GM21717 (cell line): ENCODE measurements around the gene SERINC1.

ENCODE experiments used
- ATAC-seq: cut with Tn5 transposase; IDR thresholded peaks from one replicate; pipeline ENCODE4 v1.9.1; 2021; ENCODE audit warnings: mild to moderate bottlenecking, moderate library complexity; ENCODE audit not compliant: unreplicated experiment

Gene SERINC1

GRCh38 chr6:122438975-122439374 lies 32.6 kb downstream of the SERINC1 start:
- ATAC-seq = no peak

DNA sequence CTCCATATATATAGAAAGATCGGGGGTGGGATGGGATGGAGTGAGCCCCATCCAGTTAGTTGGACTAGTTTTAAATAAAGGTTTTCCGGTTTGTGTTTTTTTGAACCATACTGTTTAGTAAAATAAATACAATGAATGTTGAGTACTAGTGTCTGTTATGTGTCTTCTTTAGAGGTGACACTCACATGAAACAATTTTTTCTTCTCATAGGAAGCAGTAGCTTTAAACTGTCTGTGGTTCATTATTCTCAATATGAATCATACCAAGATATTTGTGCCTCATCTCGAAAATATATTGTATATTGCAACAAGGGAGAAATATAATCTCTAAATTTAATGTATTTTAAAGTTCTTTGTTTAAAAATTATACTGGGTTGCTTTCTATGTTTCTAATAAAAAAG lies 38.8 kb downstream of the SERINC1 start:
- ATAC-seq = peak; percentile 49

DNA sequence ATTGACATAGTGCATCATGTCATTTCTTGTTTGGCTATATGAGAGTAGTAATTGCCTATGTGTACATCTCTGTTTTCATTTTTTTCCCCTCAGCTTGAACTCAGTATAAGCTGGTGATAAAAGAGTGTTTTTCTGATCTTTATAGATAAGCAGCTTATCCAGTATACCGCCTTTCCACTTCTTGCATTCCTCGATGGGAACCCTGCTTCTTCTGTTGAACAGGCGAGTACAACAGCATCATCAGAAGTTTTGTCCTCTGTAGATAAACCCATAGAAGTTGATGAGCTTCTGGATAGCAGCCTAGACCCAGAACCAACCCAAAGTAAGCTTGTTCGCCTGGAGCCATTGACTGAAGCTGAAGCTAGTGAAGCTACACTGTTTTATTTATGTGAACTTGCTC lies 39.8 kb downstream of the SERINC1 start:
- ATAC-seq = no peak

GRCh38 chr6:122429323-122429722 lies 42.3 kb downstream of the SERINC1 start:
- ATAC-seq = no peak

DNA sequence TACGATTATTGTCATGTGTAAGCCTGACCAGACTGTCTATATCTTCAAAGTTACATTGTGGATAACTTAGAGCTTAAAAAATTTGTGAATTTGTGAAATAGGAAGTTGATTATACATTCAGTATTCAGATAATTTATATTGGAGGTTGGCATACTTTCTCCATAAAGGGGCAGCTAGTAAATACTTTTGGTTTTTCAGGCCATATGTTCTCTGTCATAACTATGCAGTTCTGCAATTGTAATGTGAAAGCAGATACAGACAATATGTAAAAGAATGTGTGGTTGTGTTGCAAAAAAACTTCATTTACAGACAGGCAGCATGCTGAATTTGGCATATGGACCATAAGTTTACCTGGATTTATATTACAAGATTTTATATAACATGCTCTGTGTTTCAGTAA lies 42.8 kb downstream of the SERINC1 start:
- ATAC-seq = no peak

GRCh38 chr6:122426597-122426996 lies 45.0 kb downstream of the SERINC1 start:
- ATAC-seq = no peak

DNA sequence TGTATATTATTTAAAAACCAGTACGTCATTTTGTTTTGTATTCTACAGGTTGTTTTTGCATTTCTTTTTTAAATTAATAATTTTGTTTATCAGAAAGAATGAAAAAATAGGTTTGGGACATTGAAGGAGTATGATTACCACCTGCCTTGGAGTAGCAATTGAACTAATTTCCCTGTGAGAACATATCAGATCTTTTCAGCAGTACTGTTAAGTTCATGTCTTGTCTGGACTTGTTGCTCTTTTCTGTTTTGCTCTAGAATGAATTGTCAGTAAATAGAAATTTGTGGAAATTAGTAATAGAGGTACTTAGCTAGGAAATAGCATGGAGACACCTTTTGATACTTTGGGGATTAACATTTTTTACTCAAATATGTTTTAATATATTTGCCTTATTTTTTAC lies 47.9 kb downstream of the SERINC1 start:
- no peak for ATAC-seq

DNA sequence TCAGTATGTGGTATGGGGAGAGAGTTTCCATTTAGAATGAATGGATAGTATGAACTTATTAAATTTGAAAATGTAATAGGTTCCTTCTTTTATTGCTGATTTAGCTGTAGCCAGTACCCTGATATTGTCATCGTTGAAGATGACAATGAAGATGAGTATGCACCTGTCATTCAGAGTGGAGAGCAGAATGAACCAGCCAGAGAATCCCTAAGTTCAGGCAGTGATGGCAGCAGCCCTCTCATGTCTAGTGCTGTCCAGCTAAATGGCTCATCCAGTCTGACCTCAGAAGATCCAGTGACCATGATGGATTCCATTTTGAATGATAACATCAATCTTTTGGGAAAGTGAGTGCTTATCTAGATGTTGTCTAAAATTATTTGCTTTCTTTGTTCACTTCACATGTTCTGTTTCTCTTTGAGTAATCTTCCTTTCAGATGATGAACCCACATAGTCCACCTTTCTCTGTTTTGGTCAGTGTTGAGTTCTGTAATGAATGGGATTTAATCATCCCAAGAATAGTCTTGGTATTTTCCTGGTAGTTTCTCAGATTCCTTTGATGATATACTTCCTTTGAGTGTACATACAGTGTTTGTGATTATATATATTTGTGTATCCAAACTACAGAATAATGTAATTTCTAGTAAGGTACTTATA lies 48.9 kb downstream of the SERINC1 start:
- peak; percentile 92 for ATAC-seq

GRCh38 chr6:122422003-122422402 lies 49.6 kb downstream of the SERINC1 start:
- ATAC-seq = no peak

GRCh38 chr6:122416825-122417224 lies 54.8 kb downstream of the SERINC1 start:
- ATAC-seq = no peak

DNA sequence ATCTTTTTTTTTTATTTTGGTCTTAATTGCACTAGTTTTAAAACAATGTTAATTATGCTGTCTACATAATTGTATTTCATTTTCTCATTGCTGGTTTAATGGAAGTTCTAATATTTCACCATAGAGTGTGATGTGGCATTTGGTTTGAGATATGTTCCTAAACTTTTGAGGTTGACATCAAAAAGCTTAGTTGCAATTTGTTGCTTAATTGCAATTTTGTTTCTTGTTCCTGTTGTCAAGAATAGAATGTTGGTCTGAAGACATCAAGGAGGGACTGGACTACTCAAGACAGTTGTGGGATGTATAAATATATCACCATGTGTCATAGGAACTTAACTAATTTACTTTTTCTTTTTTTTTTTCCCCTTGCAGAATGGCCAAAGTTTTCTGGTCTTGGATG lies 59.6 kb downstream of the SERINC1 start:
- ATAC-seq = no peak

DNA sequence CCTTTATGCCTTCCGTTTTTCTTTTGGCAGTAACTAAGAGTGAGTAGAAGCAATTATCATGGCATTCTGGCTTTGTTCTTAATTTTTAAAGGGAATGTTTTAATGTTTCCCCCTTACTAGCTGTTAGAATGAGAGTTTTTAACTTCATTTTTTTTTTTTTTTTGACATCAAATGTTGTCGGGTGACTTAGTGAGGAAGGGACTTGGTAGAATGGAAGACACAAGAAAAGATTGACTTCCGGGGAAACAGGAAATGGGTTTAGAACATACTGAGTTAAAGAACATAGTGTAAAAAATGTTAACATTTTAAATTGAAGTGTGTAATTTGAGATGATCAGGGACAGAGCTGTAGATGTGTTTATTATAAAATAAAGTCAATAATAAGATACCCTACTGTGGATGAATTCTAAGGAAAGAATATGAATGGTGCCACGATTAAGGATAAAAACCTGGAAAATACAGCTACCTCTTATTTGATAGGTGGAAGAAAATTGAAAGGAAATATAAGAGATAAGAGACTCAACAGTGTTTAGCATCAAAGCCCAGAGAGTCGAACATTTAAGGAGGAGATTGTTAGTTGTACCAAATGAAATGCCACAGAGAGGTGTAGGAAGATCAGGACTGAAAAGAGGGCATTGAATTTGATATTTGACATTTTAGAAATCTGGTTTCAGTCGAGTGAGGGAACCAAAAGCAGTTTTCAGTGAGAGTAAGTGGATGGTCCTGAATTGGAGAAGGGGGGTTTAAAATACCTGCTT lies 62.7 kb downstream of the SERINC1 start:
- ATAC-seq = no peak

GRCh38 chr6:122408240-122408639 lies 63.4 kb downstream of the SERINC1 start:
- no peak for ATAC-seq

DNA sequence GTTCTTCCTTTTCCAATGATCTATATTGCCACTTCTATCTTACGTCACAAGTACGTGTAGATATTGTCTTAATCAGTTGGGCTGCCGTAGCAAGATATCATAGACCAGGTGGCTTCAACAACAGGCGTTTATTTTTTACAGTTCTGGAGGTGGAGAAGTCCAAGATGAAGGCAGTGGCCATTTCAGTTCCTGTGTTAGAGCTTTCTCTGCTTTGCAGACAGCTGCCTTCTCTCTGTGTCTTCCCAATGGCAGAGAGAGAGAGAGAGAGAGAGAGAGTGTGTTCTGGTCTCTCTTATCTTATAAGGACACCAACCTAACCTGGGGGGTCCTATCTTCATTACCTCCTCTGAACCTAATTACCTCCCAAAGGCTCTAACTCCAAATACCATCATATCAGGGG lies 63.9 kb downstream of the SERINC1 start:
- no peak for ATAC-seq

GRCh38 chr6:122406187-122406586 lies 65.4 kb downstream of the SERINC1 start:
- ATAC-seq = no peak

GRCh38 chr6:122405417-122405816 lies 66.2 kb downstream of the SERINC1 start:
- no peak for ATAC-seq

GRCh38 chr6:122404444-122404843 lies 67.2 kb downstream of the SERINC1 start:
- no peak for ATAC-seq

DNA sequence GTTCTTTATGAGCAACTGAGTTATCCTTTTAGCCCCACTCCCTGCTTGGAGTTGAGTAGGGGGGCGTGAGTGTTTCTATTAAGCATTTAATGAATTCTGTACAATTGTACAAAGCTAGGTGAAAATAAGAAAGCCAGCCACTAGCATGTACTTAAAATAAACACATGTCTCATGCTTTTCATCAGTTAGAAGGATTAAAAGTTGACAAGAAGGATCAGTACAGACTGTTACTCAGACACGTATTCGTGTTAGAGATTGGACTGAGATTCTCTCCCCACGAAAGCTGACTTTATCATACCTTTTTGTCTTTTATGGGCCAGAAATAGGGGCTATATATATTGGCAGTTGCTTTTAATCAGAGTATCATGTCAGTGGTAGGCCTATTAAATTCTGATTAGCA lies 70.5 kb downstream of the SERINC1 start:
- no peak for ATAC-seq

DNA sequence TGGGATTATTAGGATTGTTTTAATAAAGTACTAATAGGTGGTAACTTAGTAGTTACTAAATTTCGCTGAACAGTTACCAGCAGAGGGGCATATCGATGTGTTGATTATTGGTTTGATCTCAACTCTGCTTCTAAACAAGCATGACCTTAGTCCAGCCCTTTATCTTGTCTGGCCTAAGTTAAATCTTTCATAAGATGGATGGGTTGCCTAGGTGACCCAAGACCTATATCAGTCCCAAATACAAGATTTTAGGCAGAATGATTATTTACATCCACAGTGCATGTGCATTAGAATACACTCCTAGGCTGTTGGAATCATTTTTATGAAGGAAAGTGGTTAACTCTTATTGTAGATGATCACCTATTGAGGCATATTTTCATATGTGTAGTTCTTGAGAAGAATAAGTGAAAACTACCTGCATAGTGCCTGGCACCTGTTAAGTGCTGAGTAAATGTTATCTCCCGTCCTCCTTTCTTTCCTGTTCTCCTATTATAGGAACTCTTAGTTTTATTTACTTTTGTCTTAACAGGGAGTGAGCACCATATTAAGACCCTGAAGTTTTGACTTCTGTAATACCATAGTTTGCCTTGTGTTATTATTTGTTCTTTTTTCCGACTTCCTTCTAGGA lies 71.0 kb downstream of the SERINC1 start:
- no peak for ATAC-seq

DNA sequence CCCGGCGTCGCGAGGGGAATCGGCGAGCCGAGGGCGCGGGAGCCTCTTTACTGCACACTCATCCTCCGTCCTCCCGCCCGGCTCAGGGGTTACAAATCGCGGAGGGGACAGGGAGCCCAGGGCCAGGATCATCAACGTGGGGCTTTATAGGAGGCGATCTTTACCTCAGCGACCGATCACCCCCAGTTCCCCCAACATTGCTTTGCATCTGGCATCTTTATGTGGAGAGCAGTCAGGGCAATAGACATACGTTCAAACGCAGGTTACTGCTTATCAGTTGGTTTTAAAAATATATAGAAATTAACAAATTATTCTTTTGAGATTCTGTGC lies 71.5 kb downstream of the SERINC1 start:
- peak; percentile 25 for ATAC-seq

DNA sequence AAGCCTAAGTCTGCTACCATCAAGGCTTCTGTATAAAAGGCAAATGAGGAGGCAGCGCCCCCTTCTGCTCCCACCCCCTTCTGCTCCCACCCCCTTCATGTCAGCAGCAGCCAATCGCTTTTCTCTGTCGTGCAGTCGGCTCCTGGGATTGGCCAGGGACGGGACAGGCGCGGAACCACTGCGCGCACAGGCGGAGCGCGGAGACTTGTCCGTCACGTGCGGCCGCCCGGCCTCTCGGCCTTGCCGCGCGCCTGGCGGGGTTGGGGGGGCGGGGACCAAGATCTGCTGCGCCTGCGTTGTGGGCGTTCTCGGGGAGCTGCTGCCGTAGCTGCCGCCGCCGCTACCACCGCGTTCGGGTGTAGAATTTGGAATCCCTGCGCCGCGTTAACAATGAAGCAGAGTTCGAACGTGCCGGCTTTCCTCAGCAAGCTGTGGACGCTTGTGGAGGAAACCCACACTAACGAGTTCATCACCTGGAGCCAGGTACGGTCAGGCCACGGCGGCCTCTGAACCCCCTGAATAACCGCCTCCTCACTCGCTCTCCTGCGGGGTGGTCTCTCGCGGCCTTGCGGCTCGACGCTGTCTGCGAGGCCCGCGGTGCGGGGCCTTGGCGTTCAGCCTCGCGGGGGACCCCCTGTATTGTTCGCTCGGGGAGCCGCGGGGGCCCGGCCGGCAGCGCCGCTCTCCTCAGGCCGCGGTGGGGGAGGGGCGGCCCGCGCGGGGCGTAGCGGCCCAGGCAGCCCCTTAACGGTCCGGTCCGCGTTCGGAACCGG lies 72.1 kb downstream of the SERINC1 start, which contains the start of gene HSF2:
Gene HSF2 (plus strand): TSS at position 305 of the 773 bp plus-strand sequence. CDS start 86 bp downstream, at position 391.
- peak; percentile 99 for ATAC-seq

DNA sequence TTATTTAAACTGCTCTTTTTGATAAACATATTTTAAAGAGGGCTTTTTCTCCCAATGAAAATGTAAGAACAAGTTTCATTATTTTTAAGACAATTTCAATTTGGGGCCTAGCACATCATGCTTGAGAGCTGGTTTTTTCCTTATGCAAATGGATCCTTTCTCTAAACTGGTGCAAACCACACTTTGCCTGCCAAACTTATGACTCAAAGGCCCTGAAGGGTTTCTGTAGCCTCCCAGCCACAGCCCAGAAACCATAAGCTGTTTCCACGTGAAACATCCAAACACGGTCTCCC lies 72.6 kb downstream of the SERINC1 start:
- no peak for ATAC-seq
